CD4-positive, CD25-positive, alpha-beta regulatory T cell (primary cell): ENCODE measurements around the gene WWP2. TPM values are rescaled to one million over a fixed set of nuclear protein-coding genes. Genes with fewer than 3 reads are reported as not detected.
"Not testable (repeated sequence)": the region's sequence is repeated elsewhere in the genome, so short reads cannot be mapped to it uniquely, and the experiment has no call there.

Source experiments
- ATAC-seq, 2 donors: fragments of 150-1000 bp; cut with Tn5 transposase; one replicate each; pipeline ENCODE4 v1.10.0; 2021; ENCODE audit warnings: low read depth in 2 of 2, moderate number of reproducible peaks in 2 of 2, moderate library complexity in 1 of 2
- DNase-seq, 3 donors: peaks; one replicate each; pipeline versions ENCODE4 v3.0.0 to v3.0.0-alpha.2; 2012 to 2022; ENCODE audit warnings: mixed read lengths in 1 of 3
- H3K27ac ChIP-seq: one replicate; pipeline ENCODE4 v1.7.0; 2013; ENCODE audit warnings: mild to moderate bottlenecking, low read length; ENCODE audit not compliant: insufficient read depth, poor library complexity, severe bottlenecking
- H3K27me3 ChIP-seq: one replicate; pipeline ENCODE4 v1.7.0; 2013; ENCODE audit warnings: low read length; ENCODE audit not compliant: control insufficient read depth, insufficient read depth
- H3K36me3 ChIP-seq: one replicate; pipeline ENCODE4 v1.7.0; 2013; ENCODE audit warnings: mild to moderate bottlenecking, low read length, moderate library complexity; ENCODE audit not compliant: control insufficient read depth, insufficient read depth
- H3K4me1 ChIP-seq: 2 replicates; pipeline ENCODE4 v1.7.0; 2013; ENCODE audit warnings: mild to moderate bottlenecking, low read length; ENCODE audit not compliant: insufficient read depth, control insufficient read depth, poor library complexity, severe bottlenecking
- H3K4me3 ChIP-seq: one replicate; pipeline ENCODE4 v1.7.0; 2013; ENCODE audit warnings: low read depth, mild to moderate bottlenecking, low read length, moderate library complexity
- H3K9me3 ChIP-seq, 2 experiments: 1 replicate in 1 of 2; 2 replicates in 1 of 2; pipeline ENCODE4 v1.7.0; 2013; ENCODE audit warnings: low read length in 2 of 2, mild to moderate bottlenecking in 1 of 2, moderate library complexity in 1 of 2; ENCODE audit not compliant: control insufficient read depth in 2 of 2
- H3K27ac Mint-ChIP-seq, 3 donors: one replicate each; pipeline ENCODE4 v1.8.0; 2020 to 2022; ENCODE audit warnings: mild to moderate bottlenecking in 3 of 3, mixed read lengths in 3 of 3, moderate library complexity in 2 of 3
- H3K27me3 Mint-ChIP-seq: one replicate; pipeline ENCODE4 v1.8.0; 2022; ENCODE audit warnings: mild to moderate bottlenecking, mixed read lengths
- H3K36me3 Mint-ChIP-seq: one replicate; pipeline ENCODE4 v1.8.0; 2020; ENCODE audit warnings: mixed read lengths
- H3K4me1 Mint-ChIP-seq, 4 donors: one replicate each; pipeline ENCODE4 v1.8.0; 2020 to 2022; ENCODE audit warnings: mixed read lengths in 4 of 4, mild to moderate bottlenecking in 1 of 4
- H3K4me3 Mint-ChIP-seq, 4 donors: one replicate each; pipeline ENCODE4 v1.8.0; 2020 to 2022; ENCODE audit warnings: mild to moderate bottlenecking in 4 of 4, mixed read lengths in 4 of 4, moderate library complexity in 3 of 4
- H3K9me3 Mint-ChIP-seq, 7 donors: one replicate each; pipeline ENCODE4 v1.8.0; 2020 to 2022; ENCODE audit warnings: mixed read lengths in 7 of 7, mild to moderate bottlenecking in 3 of 7, moderate library complexity in 2 of 7
- polyA plus RNA-seq, 4 donors: library from polyadenylated mRNA; unstranded; fragments of 300-500 nt; fragmentation: Illumina TruSeq; gene quantifications; one replicate each; pipeline ENCODE4 v1.2.3, GENCODE V29; 2021
- total RNA-seq: library from RNA; stranded (reverse); gene quantifications from one replicate; pipeline ENCODE4 v1.2.3, GENCODE V29; 2022

WWP2 gene
- total and polyA plus RNA-seq, 5 donors from 2014 or later = 36.3 to 93.0 (median 41.5) TPM

GRCh38 chr16:69724981-69725479 is 37.1 kb upstream of the WWP2 start:
- Histone ChIP-seq H3K36me3 (no peaks in the 10 kb centered on the region), H3K27me3 (no peaks in the 10 kb centered on the region), H3K4me3 (no peak overlapping the region), H3K9me3 (no peaks in the 10 kb centered on the region), H3K4me1 (peaks cover 21% of the 10 kb centered on the region), H3K27ac (no peak overlapping the region)
- Mint-ChIP-seq H3K36me3 (peaks cover 3% of the 10 kb centered on the region), H3K27me3 (no peaks in the 10 kb centered on the region), H3K9me3 (no peaks in the 10 kb centered on the region), H3K4me1 (peaks cover 0 to 36% (median 23%) of the 10 kb centered on the region in 4 donors), H3K4me3 (peak overlapping the region; percentile 39 to 81 (median 52)), H3K27ac (peak overlapping the region in 2 of 3 donors; percentile 17 to 91)
- no peak for DNase-seq
- no peak for ATAC-seq

- peaks cover 0 to 36% (median 23%) of the 10 kb centered on the region in 4 donors for H3K4me1 Mint-ChIP-seq
- H3K4me3 Mint-ChIP-seq = peak overlapping the region; percentile 86 to 98 (median 94)
- no peaks in the 10 kb centered on the region for H3K27me3 ChIP-seq
- ATAC-seq (no peak), DNase-seq (peak in 1 of 3 donors; percentile 2)
- peak overlapping the region; percentile 71 for H3K27ac ChIP-seq
- peaks cover 3% of the 10 kb centered on the region for H3K36me3 Mint-ChIP-seq
- no peaks in the 10 kb centered on the region for H3K36me3 ChIP-seq
- peaks cover 21% of the 10 kb centered on the region for H3K4me1 ChIP-seq
- H3K4me3 ChIP-seq = peak overlapping the region; percentile 83
- no peaks in the 10 kb centered on the region for H3K27me3 Mint-ChIP-seq
- H3K9me3 Mint-ChIP-seq = no peaks in the 10 kb centered on the region
- H3K9me3 ChIP-seq = no peaks in the 10 kb centered on the region
- peak overlapping the region; percentile 91 to 95 (median 93) for H3K27ac Mint-ChIP-seq
Observed at GRCh38 chr16:69725480-69726312, 36.4 kb upstream of the WWP2 start.

- no peaks in the 10 kb centered on the region for H3K27me3 Mint-ChIP-seq
- H3K9me3 Mint-ChIP-seq = no peaks in the 10 kb centered on the region
- peak; percentile 97 to 99 for ATAC-seq
- H3K9me3 ChIP-seq = no peaks in the 10 kb centered on the region
- H3K4me1 Mint-ChIP-seq = peaks cover 0 to 36% (median 23%) of the 10 kb centered on the region in 4 donors
- peak within 1 kb of the TSS; percentile 91 to 95 (median 93) for H3K27ac Mint-ChIP-seq
- H3K27ac ChIP-seq = peak within 1 kb of the TSS; percentile 71
- H3K27me3 ChIP-seq = no peaks in the 10 kb centered on the region
- no peaks in the 10 kb centered on the region for H3K36me3 ChIP-seq
- peak within 1 kb of the TSS; percentile 83 for H3K4me3 ChIP-seq
- H3K4me1 ChIP-seq = peaks cover 21% of the 10 kb centered on the region
- peak within 1 kb of the TSS; percentile 86 to 98 (median 94) for H3K4me3 Mint-ChIP-seq
- DNase-seq = peak; percentile 74 to 96 (median 86)
- H3K36me3 Mint-ChIP-seq = peaks cover 3% of the 10 kb centered on the region
Observed at GRCh38 chr16:69726313-69727060, 35.6 kb upstream of the WWP2 start, which contains the start of gene NQO1. Gene NQO1 (minus strand): TSS chr16:69726560. CDS start chr16:69726439, 121 bp downstream.

GRCh38 chr16:69727916-69728270 is 34.2 kb upstream of the WWP2 start:
- ATAC-seq = no peak
- no peaks in the 10 kb centered on the region for H3K27me3 ChIP-seq
- Mint-ChIP-seq H3K36me3 (peaks cover 3% of the 10 kb centered on the region), H3K9me3 (peaks cover 0 to 2% (median 0%) of the 10 kb centered on the region in 7 donors), H3K4me3 (peak overlapping the region in 3 of 4 donors; percentile 52 to 88 (median 77)), H3K27ac (peak overlapping the region in 2 of 3 donors; percentile 46 to 91), H3K27me3 (no peaks in the 10 kb centered on the region), H3K4me1 (peaks cover 0 to 36% (median 23%) of the 10 kb centered on the region in 4 donors)
- peak in 1 of 3 donors; percentile 16 for DNase-seq
- H3K9me3 ChIP-seq = no peaks in the 10 kb centered on the region
- H3K4me1 ChIP-seq = peaks cover 21% of the 10 kb centered on the region
- H3K27ac ChIP-seq = no peak overlapping the region
- H3K36me3 ChIP-seq = no peaks in the 10 kb centered on the region
- no peak overlapping the region for H3K4me3 ChIP-seq

GRCh38 chr16:69729030-69729429 is 33.1 kb upstream of the WWP2 start:
- not testable (repeated sequence) for H3K9me3 ChIP-seq, ATAC-seq, H3K36me3 ChIP-seq, H3K36me3 Mint-ChIP-seq, H3K9me3 Mint-ChIP-seq, H3K27me3 Mint-ChIP-seq, H3K27ac ChIP-seq, H3K4me3 ChIP-seq, H3K27me3 ChIP-seq, H3K27ac Mint-ChIP-seq
- Mint-ChIP-seq H3K4me3 (peak overlapping the region in 1 of 4 donors; percentile 77), H3K4me1 (peaks cover 0 to 32% (median 20%) of the 10 kb centered on the region in 4 donors)
- peaks cover 21% of the 10 kb centered on the region for H3K4me1 ChIP-seq
- peak in 1 of 3 donors; percentile 19 for DNase-seq

- not testable (repeated sequence) for H3K4me3 ChIP-seq, H3K4me3 Mint-ChIP-seq, H3K27me3 ChIP-seq, H3K36me3 ChIP-seq, H3K9me3 Mint-ChIP-seq, H3K27ac Mint-ChIP-seq, H3K36me3 Mint-ChIP-seq, H3K27me3 Mint-ChIP-seq, H3K9me3 ChIP-seq, ATAC-seq, DNase-seq, H3K27ac ChIP-seq
- H3K4me1 ChIP-seq = peaks cover 16% of the 10 kb centered on the region
- H3K4me1 Mint-ChIP-seq = peaks cover 0 to 19% (median 12%) of the 10 kb centered on the region in 4 donors
Observed at GRCh38 chr16:69731280-69731679, 30.9 kb upstream of the WWP2 start.

GRCh38 chr16:69732101-69732500 is 30.0 kb upstream of the WWP2 start:
- Mint-ChIP-seq H3K36me3 (no peaks in the 10 kb centered on the region), H3K27ac (no peak overlapping the region), H3K4me1 (peaks cover 0 to 11% (median 4%) of the 10 kb centered on the region in 4 donors), H3K27me3 (no peaks in the 10 kb centered on the region), H3K9me3 (peaks cover 0 to 2% (median 0%) of the 10 kb centered on the region in 7 donors), H3K4me3 (no peak overlapping the region)
- no peak overlapping the region for H3K4me3 ChIP-seq
- DNase-seq = no peak
- ATAC-seq = no peak
- H3K27ac ChIP-seq = no peak overlapping the region
- no peaks in the 10 kb centered on the region for H3K9me3 ChIP-seq
- H3K27me3 ChIP-seq = no peaks in the 10 kb centered on the region
- no peaks in the 10 kb centered on the region for H3K36me3 ChIP-seq
- peaks cover 7% of the 10 kb centered on the region for H3K4me1 ChIP-seq
